Measurements from ENCODE around the gene GSTP1.

GRCh38 chr11:67545280-67545679, 38.3 kb upstream of the GSTP1 start:
- TF ChIP-seq POLR2AphosphoS5 (IDR thresholded peaks at IDR 0.05; ENCODE audit: low read depth, low read length) (no peak), SIN3A (IDR thresholded peaks at IDR 0.05; ENCODE audit: borderline replicate concordance, insufficient read depth, low read depth, low read length) (no peak)
- TF ChIP-seq, protein P1, sequence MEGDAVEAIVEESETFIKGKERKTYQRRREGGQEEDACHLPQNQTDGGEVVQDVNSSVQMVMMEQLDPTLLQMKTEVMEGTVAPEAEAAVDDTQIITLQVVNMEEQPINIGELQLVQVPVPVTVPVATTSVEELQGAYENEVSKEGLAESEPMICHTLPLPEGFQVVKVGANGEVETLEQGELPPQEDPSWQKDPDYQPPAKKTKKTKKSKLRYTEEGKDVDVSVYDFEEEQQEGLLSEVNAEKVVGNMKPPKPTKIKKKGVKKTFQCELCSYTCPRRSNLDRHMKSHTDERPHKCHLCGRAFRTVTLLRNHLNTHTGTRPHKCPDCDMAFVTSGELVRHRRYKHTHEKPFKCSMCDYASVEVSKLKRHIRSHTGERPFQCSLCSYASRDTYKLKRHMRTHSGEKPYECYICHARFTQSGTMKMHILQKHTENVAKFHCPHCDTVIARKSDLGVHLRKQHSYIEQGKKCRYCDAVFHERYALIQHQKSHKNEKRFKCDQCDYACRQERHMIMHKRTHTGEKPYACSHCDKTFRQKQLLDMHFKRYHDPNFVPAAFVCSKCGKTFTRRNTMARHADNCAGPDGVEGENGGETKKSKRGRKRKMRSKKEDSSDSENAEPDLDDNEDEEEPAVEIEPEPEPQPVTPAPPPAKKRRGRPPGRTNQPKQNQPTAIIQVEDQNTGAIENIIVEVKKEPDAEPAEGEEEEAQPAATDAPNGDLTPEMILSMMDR (IDR thresholded peaks at IDR 0.05): no peak
